GM13977 (cell line): ENCODE measurements around the gene IKZF2.

Experiments used
- DNase-seq: peaks from one replicate; pipeline ENCODE4 v3.0.0; 2012; ENCODE audit warnings: low spot score
- in situ Hi-C: fragments of 300-500 bp; cut with MboI; formaldehyde crosslinking; loops from one replicate; pipeline ENCODE4 v1.12.0; 2022; ENCODE audit warnings: low sequenced_read_pairs, low pct_unique_long_range_greater_than_20kb, mixed read lengths, inconsistent platforms; ENCODE audit not compliant: unreplicated experiment
- TF ChIP-seq, protein P1 (sequence below): IDR thresholded peaks from 2 replicates; pipeline ENCODE4 v1.5.1; 2012; ENCODE audit warnings: mild to moderate bottlenecking, control low read depth; ENCODE audit not compliant: insufficient read depth; ENCODE audit errors: extremely low read depth, missing control alignments

Gene IKZF2

DNA sequence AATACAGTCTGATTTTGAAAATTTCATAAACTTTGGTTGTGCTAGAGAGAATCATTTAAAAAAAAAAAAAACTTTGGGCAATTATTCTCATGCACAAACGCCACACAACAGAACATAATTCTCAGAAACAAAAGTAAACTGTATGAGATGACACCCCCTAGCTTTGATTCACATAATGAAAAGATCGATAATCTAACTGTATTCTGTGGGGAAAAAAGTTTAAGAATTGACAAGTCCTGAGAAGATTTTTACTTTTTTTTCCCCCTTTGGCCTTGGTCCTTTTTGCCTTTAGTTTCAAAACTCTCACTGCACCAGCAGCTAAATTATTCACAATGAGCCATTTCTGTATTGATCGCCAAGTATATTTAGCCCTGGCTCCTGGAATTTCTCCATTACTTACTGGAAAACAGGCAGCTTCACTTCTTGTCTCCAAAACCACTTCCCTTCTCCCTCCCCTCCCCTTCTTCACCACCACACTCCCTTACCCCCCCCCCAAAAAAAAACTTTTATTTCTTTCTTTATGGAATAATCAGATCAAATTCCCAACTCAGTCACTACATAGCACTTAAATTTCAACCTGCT, 2.0 kb downstream of the IKZF2 start:
- DNase-seq = no peak
- in situ Hi-C loops = no loop called here
- TF ChIP-seq, protein P1, sequence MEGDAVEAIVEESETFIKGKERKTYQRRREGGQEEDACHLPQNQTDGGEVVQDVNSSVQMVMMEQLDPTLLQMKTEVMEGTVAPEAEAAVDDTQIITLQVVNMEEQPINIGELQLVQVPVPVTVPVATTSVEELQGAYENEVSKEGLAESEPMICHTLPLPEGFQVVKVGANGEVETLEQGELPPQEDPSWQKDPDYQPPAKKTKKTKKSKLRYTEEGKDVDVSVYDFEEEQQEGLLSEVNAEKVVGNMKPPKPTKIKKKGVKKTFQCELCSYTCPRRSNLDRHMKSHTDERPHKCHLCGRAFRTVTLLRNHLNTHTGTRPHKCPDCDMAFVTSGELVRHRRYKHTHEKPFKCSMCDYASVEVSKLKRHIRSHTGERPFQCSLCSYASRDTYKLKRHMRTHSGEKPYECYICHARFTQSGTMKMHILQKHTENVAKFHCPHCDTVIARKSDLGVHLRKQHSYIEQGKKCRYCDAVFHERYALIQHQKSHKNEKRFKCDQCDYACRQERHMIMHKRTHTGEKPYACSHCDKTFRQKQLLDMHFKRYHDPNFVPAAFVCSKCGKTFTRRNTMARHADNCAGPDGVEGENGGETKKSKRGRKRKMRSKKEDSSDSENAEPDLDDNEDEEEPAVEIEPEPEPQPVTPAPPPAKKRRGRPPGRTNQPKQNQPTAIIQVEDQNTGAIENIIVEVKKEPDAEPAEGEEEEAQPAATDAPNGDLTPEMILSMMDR = peak; percentile 17

DNA sequence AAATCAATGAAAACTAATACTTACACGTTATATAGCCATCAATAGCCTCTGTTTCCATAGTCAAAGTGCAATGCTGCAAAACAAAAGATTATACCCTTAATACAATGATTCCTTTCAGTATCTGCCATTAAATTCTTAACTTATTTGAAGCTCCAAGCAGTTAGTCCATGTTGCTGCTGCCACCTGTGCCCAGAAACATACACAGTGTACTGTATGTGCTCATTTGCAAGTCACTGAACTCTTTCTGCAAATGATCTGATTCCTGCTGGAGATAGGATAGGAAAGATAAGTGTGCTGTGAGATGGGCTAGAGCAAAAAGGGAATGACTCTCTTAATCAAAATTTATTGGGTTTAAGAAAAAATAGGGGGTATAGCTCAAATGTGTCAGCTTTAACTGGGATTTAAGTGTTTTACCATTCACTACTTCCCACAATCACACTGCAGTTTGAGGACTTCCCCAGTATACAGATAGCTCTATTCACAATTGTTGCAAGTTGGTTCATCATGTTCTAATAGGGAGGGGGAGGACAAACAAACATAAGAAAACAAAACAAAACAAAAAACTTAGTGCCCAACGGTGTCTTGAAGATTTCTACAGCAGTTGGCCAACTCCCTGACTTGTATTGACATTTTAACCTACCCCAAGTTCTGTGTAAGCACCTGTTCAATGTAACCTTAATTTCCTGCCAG, 2.7 kb downstream of the IKZF2 start:
- TF ChIP-seq, protein P1 = no peak
- in situ Hi-C loops = no loop called here
- DNase-seq = no peak

DNA sequence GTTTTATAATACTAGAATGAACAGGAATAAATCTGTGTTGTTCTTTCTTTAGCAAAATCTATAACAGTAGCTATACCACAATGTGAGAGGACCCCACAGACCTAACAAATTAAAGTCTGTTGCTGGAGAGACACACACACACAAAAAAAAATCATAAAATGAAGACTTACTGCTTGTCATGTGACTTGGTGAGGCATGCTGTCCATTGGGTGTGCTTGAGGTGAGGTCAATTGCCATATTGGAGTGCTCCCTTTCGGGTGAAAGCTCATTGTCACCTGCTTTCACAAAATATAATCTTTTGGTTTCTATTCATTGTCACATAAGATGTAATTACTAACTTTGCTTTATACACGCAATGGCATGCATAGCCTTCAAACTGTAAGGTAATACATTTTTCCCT, 3.9 kb downstream of the IKZF2 start:
- no peak for DNase-seq
- TF ChIP-seq, protein P1 = no peak
- in situ Hi-C loops = no loop called here

DNA sequence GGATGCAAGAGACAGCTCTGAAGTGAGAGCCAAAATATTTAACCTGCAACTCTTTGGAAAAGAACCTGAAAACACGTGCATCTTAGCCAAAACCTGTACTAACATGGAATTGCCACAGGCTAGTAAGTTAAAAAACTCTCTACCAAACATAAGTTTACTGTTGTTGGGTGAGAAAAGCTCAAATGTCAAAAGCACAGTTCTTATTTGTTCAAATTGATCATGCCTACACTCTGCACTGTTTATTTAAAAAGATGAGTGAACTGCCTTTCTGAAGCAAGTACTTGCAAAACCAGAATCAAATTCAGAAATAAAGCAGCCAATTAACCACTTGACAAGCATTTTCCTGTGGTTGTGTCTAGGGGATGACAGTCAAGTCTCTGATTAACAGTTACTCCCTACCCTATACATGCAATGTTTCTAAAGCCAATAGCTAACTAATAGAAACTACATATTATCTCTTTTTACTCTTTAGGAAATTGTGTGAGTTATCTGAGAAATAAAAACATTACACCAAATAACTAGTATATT, 5.6 kb downstream of the IKZF2 start:
- TF ChIP-seq, protein P1 = no peak
- in situ Hi-C loops = no loop called here
- no peak for DNase-seq

DNA sequence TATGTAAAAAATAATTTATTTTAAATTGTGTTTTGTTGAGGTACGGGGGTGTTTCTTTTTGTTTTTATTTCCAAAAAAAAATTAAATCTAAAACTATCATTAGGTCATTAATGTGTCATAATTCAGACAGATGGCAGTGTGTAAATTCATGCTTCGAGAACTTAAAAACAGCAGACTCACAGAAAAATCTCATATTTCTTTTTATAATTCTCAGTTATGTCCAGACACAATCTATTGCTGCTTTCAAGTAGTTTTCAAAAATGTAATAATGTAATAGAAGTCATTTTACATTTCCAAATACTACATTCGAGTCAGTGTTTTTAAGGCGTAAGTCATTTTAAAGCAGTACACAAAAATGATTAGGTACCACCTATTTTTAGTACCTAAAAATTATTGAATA, 14.3 kb downstream of the IKZF2 start:
- DNase-seq = no peak
- TF ChIP-seq, protein P1 = no peak

DNA sequence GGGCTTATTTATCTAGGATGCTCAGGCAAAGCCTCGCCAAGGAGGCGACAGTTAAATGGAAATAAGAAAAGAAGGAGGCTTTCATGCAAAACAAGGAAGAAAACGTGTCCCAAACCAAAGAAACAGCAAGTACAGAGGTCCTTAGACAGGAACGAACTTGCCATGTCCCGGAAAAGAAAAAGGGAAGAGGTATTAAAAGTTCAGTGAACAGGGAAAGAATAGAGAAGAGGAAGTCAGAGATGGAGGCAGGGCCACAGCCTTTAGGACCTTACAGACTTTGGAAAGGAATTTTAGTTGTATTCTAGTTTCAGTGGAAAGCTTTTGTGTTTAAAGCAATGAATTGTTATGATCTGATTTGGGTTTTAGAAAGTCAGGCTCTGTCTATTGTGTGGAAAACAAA, 22.1 kb downstream of the IKZF2 start:
- DNase-seq = no peak
- in situ Hi-C loops = no loop called here
- TF ChIP-seq, protein P1 = no peak

More for the DNA sequence above, 14.3 kb downstream of the IKZF2 start:
- in situ Hi-C loops = no loop called here
